GM18502 (cell line): Measurements from ENCODE around the gene MEF2D.
A peak's percentile ranks its signal among the peaks of the same experiment; 100 is the strongest.

Source experiments
- ATAC-seq: cut with Tn5 transposase; IDR thresholded peaks from one replicate; pipeline ENCODE4 v1.9.1; 2021; ENCODE audit warnings: mild to moderate bottlenecking; ENCODE audit not compliant: unreplicated experiment, poor library complexity

Gene MEF2D

GRCh38 chr1:156500543-156500792 is at the start of gene MEF2D:
Gene MEF2D (minus strand): TSS chr1:156500775. CDS start chr1:156483292, 17,483 bp downstream.
- peak; percentile 3 for ATAC-seq

DNA sequence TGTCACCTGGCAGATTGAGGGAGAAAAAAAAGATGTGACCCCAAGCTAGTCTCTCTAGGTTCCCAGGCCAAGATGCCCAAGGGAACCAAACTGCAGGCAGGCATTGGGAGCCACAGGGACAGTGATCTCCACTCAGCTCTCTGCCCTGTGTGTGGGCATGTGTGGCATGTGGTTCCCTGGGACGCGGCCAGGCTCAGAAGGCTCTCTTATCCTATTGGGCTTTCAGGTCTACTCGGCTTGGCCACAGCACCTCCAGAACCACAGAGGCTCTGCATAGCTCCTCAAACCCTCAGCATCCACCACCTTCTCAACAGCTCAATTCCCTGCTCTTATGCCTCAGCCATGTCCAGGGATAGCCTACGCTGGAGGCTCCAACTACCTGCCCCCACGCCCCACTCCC is 49.8 kb upstream of the MEF2D start:
- ATAC-seq, result no peak

DNA sequence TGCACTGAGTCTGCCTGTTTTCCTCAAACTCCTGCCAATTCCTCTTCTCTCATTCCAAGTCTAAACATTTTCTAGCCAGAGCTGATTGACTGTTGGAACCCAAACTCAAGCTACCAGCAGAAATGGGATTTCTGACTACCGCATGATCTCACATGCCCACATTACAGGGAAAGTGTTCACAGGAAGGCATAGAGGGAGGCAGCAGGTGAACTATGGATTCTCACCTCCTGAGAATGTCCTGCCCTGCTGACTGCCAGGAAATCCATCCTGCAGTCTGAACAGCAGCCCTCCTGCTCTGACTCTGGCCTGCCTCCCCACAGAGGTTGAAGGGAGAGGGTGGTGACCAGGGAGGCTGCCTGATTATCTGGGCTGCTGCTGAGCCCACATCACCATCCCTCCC is 49.3 kb upstream of the MEF2D start:
- ATAC-seq, result no peak

- no peak for ATAC-seq
Measured at GRCh38 chr1:156549390-156549789, 48.8 kb upstream of the MEF2D start.

- no peak for ATAC-seq
Measured at GRCh38 chr1:156547982-156548381, 47.4 kb upstream of the MEF2D start.

DNA sequence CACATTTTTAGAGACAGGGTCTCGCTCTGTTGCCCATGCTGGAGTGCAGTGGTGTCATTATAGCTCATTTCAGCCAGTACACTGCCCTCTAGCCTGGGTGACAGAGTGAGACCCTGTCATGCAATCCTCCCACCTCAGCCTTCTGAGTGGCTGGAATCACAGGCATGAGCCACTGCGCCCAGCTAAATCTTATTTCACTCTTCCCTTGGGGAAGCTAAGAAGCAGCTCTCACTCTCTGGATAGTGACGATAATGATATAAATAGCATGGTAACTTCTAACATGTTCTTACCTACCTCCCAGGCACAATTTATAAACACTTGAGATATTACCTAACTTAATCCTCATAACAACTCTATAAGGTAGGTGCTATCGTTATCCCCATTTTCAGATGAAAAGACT is 46.9 kb upstream of the MEF2D start:
- no peak for ATAC-seq

- no peak for ATAC-seq
Measured at GRCh38 chr1:156546267-156546666, 45.7 kb upstream of the MEF2D start.

DNA sequence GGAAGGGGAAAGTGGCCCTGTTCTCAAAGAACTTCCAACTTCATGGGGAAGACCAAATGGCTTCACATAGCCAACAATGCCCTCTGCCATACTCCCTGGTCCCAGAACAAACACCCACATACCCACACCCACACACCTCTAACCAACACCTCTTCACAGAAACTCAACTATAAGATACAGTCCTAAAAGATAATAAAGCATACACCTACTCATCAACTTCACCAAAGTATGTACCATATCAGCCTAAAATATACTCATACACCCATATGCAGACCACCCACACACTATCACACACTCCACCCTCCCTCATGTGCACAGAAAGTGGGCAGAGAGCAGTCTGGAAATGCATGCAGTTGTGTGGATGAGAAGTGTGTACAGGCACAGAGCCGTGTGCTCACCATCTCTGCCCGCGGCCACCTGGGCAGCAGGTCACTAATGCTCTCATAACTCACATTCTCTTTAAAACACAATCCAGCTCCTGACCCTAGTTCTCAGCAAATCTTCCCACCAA is 44.1 kb upstream of the MEF2D start:
- ATAC-seq, result no peak

DNA sequence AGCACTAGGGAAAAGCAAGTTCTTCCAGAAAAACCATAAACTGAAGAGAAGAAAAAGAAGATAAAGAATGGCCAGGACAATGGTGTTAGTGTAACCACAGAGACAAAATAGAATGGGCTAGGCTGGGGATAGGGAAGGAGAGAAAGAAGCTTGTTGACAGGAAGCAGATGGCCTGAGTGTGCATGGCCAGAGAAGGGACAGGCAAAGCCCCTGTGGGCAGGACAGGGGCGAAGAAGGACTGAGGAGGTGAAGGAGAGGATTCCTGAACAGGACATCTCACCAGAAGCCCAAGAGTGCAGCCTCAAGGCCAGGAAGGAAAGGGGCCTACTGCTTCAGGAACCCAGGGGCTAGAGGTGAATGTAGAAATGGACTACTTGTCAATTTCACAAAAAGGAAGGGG is 42.5 kb upstream of the MEF2D start:
- ATAC-seq, result no peak

DNA sequence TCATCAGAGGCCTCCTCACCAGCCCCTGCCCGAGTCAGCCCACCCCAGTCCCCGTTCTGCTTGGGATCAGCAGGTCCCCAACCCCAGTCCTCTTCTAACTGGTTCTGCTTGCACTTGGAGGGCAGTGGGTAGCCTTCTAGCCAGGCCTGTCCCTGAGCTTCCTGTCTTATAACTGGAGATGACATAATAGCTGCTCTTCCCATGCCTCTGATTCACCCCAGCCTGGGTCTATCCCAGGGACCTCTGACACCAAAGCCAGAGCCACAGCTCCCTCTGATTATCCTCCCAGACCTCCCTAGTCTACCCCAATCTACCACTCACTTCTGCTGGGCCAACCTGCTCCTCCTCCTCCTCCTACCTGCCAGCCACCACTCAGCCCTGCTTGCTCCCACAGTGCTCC is 40.4 kb upstream of the MEF2D start:
- ATAC-seq, result no peak

DNA sequence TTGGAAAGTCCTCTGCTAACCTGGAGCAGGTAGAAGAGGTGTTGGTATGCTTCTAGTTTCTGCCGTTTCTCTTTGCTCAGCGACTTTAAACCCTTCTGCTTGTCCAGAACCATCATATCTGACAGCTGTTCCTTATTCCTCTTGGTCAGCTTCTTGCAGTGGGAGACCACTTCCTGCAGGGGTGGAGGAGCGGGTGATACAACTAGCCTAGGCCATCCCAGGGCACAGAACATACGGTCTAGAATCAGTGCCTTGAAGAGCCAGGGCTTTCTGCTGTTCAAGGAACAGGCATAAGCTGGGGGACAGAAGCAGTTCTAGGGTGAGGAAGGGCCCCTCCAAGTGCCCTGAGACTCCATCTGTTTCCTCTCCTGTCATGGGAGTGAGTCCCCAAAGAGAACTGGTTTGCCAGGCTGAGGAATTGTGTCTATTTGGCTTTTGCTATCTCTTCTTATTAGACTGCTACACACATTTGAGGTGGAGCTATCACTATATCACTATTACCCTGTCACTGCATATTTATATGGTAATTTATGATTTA is 39.3 kb upstream of the MEF2D start:
- no peak for ATAC-seq

GRCh38 chr1:156538711-156539440 is 38.3 kb upstream of the MEF2D start:
- no peak for ATAC-seq

DNA sequence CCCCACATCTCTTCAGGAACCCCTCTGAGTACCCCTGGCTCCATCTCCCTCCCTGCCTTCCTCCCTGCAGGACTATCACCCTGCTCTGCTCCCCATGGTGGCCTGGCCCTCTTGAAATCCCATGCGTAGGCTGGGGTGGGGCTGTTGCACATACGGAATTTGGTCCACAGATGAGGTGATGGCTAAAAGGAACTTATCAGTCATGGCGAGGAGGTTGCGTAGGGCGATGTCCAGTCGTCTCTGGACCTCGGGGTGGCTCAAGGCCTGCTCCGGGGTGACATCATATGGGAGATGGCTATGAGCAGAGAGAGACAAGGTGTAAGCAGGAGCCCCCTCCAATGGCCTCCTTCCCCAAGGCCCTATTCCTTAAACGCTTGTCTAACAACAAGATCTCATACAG is 36.5 kb upstream of the MEF2D start:
- no peak for ATAC-seq

GRCh38 chr1:156534424-156535060 is 34.0 kb upstream of the MEF2D start:
- ATAC-seq, result no peak

GRCh38 chr1:156533568-156534220 is 33.1 kb upstream of the MEF2D start:
- ATAC-seq, result no peak

DNA sequence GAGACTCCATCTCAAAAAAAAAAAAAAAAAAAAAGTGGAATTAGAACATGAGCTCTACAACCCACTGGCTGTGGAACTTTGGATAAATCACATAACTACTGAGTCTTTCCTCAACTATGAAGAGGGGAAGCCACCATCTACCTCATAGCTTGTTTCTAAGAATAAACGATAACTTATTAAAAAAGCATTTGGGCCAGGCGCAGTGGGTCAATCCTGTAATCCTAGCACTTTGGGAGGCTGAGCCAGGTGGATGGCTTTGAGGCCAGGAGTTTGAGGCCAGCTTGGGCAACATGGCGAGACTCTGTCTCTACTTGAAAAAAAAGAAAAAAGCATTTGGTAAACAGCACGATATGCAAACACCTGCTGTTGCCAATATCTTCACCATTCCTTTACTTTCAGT is 31.8 kb upstream of the MEF2D start:
- no peak for ATAC-seq

- ATAC-seq, result no peak
Measured at GRCh38 chr1:156530006-156530405, 29.4 kb upstream of the MEF2D start.

DNA sequence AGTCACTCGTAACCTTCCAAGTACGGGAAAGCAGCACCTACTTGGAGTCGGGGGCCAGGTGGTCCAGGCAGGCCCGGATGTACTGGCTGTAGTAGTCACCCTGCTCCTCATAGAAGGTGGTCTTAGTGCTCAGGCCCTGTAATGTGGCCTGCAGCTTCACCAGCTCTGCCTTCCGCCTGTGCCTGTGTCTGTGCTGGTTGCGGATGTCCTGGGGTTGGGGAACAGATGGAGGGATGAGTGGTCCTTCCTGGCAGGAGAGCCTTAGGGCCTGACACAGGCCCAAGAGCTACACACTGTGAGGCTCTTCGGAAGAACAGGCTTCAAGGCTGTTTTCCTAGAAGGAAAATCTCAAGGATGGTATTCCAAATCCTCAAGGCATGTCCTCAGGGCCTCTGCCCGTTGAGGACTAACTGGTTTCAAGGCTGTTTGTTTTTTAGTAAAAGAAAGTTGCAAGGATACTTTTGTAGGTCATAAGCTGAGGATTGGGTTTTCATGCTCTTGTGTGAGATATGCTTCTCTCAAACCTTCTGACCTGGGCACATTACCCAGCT is 28.4 kb upstream of the MEF2D start:
- no peak for ATAC-seq

- ATAC-seq, result no peak
Measured at GRCh38 chr1:156528231-156528630, 27.7 kb upstream of the MEF2D start.

DNA sequence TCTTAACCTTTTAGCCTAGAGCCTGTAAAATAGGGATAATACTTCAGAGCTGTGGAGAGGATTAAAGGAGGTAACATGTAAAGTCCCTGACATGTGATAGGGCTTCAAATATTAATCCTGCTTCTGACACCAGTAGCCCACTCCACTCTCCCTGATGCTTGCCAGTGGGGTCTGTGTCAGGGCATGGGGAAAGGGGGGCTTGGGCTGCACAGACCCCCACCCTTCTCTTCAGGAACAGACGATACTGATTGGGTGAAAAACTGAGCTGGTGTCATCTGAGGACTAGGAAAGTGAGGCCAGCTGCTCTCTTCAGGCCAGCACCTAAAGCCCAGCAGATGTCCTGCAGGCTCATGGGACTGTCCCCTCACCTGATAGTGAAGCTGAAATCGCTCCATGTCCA is 27.0 kb upstream of the MEF2D start:
- ATAC-seq, result no peak

GRCh38 chr1:156525856-156526489 is 25.4 kb upstream of the MEF2D start:
- no peak for ATAC-seq
